Hematopoietic multipotent progenitor cell (in vitro differentiated cells): ENCODE measurements around the gene GARS1. TPM values are rescaled to one million over a fixed set of nuclear protein-coding genes. Genes with fewer than 3 reads are reported as not detected.
"Not testable (repeated sequence)": the region's sequence is repeated elsewhere in the genome, so short reads cannot be mapped to it uniquely, and the experiment has no call there.

Experiments
- DNase-seq, 3 donors: peaks; one replicate each; pipeline ENCODE4 v3.0.0-alpha.2; 2011 to 2015; ENCODE audit warnings: low read depth in 2 of 3, low spot score in 2 of 3
- total RNA-seq: library from RNA; depleted of rRNA; stranded (reverse); fragments of >200 nt; gene quantifications from one replicate; pipeline ENCODE4 v1.2.3, GENCODE V29; 2012

Gene GARS1
- total RNA-seq, 1 donor, result 49.5 TPM

DNA sequence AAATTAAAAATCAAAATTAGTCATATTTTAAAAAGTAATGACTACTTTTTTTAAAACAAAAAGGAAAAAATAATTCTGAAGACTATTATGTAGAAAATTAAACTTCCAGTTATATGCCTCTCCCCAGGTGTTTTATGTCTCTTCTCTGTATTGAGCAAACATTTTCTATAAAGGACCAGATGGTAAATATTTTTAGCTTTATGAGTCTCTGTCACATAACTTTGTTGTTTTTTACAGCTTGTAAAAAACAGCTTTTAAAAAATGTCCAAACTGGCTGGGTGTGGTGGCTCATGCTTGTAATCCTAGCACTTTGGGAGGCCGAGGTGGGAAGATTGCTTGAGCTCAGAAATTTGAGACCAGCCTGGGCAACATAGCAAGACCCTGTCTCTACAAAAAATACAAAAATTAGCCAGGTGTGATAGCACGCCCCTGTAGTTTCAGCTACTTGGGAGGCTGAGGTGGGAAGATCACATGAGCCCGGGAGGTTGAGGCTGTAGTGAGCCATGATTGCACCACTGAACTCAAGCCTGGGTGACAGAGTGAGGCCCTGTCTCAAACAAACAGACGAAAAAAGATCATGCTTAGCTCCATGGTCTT, 23.5 kb downstream of the GARS1 start:
- DNase-seq, result no peak

DNA sequence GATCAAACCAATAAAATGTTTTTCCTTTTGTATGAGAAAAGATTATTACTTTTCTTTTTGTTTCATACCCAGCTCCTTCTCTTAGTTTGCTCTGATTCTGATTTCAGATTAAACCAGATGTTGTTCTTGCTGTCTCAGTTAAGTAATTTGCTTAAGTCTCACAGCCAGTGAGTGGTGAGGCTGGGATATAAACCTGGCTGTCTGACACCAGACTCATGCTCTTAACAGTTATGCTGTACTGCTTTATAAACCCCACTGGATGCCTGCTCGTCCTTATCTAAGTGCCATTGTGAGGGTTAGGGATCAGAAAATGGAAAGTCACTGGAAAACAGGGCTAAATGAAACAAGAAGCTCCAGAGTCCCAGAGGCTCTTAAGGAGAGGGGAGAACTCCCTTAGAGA, 24.3 kb downstream of the GARS1 start:
- no peak for DNase-seq

DNA sequence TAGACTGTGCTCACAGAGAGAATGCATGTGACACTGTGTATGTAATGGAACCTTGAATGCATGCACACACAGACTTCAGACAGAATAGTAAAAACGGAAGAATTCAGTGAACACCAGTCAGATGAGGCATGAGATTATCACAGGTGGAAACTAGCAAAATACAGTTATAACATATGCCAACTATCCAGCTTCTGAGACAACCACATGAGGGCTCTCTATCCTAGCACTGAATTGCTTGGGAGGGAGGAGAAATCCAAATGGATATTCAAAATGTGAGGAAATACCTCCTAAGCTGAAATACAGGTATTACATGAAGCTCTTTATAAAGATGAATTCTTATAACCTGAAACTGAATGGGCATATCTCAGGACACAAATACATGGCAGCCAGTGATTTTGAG, 30.6 kb downstream of the GARS1 start:
- no peak for DNase-seq

DNA sequence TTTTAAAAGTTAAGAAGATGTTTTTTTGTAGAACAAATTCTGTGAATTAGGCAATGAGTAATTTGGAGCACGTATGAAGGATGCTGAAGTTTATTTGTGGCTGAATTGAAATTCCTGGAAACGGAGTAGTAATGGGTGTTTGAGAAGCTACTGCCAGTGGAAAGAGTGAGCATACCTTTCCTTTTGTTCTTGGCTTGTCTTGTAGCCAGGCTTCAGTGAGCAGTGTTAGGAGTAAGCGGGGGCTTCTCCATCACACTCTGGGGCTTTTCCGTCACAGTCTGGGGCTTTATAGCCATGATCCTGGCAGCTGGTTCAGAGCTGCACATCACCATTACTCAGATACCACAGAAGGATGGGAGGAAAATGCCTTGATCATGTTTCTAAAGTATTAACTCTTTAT, 32.3 kb downstream of the GARS1 start:
- no peak for DNase-seq

DNA sequence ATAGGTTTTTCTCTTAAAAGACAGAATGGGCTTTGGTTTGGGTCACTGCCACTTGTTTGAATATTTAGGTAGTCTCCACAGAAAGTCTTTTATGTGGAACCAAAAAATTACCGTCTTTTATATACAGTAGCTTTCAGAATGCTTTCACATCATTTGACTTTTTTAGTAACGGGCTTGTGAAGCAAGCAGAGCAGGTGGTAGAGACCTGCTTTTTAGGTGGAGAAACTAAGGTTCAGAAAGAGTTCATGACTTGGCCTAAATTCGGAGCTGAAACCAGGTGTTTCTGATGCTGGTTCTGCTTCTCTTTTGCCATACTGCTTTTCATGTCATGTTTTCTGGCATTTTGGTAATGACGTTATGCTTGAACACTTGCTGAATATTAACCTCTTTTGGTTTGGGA, 36.3 kb downstream of the GARS1 start:
- DNase-seq, result no peak

DNA sequence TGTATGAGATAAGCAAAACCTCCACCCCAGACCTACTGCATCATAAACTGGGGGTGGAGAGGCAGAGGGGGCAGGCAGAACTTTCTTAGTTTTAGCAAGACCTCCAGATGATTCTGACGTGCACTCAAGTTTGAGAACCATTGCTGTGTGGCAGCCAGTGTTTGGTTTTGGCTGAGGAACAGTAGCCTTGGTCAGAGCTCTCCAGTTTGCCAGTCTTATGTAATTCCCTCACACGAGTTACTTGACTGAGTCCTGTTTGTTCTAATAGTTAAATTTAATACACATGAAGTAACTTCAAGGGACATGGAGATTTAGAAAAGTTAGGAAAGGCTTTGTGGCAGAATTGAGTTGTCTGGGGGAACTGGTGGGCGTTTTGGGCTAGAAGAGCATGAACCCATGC, 38.5 kb downstream of the GARS1 start:
- DNase-seq, result no peak

DNA sequence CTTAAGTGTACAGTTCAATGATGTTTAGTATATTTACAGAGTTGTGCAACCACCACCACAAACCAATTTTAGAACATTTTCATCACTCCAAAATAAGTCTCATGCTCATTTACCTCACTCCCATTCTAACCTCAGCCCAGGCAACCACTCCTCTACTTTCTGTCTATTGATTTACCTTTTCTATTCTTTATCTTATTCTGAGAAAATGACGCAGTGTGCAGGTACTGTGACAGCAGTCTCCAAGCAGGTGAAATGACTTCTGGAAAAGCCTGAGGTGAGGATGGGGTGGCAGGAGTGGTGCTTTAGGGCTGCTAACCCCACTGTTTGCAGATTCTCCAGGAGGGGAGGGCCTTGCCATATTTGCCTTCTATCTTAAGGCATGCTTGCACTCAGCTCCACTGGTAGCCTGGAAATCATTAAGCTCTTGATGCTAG, 39.5 kb downstream of the GARS1 start:
- DNase-seq, result no peak

DNA sequence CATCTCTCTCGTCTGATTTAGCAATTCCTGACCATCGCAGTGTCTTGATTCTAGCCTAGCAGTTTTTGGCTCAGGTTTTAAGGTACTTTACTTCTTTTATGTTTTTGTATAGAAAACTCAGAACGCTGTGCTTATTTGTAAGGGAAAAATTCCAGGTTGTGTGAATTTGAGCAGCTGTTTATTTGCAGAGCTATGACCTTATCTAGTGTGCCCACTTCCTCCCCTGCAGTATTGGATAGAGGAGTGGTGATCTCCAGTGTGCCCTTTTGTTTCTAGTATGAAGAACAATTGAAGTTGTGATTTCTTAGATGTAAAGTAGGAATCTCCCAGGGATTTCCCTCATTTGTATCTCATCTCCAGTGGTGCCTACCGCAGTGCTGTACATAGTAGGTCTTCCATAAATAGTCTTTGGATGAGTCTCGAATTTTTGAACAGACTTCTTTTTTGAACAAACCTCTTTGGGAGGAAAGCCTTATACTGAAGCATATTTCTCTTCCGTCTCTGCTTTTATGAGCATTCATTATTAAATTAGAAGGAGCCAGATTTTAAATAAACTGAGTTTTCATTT, 40.0 kb downstream of the GARS1 start:
- no peak for DNase-seq

DNA sequence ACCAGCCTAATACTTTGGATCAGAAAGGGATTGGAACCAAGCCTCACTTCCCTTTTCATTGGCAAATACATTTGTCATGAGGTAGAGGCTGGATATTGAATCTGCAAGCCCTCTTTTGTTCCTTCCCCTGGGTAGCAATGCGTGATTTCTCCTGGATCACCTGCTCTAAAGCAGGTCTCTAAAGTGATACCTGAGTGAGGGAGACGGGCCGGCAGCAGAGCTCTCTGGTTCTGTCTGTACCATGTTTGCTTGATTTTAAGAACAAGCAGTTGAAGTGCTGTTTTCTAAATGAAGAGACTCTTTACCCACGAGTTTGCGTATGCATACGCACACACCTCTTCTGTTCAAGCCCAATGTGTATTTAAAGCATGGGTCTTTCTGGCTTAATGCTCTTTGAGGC, 41.1 kb downstream of the GARS1 start:
- no peak for DNase-seq

DNA sequence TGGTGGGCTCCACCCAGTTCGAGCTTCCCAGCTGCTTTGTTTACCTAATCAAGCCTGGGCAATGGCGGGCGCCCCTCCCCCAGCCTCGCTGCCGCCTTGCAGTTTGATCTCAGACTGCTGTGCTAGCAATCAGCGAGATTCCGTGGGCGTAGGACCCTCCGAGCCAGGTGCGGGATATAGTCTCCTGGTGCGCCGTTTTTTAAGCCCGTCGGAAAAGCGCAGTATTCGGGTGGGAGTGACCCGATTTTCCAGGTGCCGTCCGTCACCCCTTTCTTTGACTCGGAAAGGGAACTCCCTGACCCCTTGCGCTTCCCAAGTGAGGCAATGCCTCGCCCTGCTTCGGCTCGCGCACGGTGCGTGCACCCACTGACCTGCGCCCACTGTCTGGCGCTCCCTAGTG, 47.6 kb downstream of the GARS1 start:
- DNase-seq, result not testable (repeated sequence)

DNA sequence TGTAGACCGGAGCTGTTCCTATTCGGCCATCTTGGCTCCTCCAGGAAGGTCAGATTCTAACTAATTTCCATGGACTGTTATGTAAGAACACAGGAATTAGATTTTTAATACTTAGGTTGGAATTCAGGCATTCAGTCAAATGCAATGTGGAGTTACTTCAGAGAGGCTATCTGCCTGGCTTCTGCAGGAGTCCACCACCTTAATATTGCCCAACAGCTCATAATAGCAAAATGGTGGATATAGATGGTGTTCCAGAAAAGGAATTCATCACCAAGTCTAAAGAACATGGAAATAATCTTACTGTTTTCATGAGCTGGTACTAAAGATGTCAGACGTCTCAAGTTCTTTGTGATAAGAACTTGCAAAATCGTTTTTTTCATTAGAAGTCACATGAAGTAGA, 48.1 kb downstream of the GARS1 start:
- DNase-seq, result no peak

DNA sequence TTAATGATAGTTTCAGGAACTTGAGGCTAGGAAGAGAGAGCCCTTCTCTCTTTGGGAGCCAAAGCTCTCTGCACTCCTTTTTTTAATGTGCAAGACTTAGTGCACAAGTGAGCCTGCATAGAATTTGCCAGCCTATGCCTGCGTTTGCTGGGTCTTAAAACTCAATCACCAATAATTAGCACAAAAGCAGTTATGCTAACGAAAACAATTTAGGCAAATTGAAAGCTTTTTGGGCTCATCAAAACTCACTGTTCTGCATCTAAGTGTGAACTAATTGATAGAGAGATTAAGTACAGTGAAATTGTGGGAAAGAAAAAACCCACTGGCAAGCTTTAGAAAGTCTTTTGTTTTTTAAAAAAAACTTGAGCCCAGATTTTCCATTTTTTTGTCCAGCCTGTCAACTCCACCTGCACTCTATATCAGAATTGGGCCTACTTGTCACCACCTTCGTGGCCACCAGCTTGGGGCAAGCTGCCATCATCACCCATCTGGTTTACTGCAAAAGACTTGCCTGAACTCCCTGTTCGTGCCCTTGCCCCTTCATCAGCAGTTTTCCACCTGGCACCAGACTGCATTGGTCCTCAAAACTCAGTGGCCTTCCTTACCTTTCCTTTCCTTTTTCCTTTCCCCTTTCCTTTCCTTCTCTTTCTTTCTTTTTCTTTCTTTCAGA, 49.7 kb downstream of the GARS1 start:
- DNase-seq, result no peak

DNA sequence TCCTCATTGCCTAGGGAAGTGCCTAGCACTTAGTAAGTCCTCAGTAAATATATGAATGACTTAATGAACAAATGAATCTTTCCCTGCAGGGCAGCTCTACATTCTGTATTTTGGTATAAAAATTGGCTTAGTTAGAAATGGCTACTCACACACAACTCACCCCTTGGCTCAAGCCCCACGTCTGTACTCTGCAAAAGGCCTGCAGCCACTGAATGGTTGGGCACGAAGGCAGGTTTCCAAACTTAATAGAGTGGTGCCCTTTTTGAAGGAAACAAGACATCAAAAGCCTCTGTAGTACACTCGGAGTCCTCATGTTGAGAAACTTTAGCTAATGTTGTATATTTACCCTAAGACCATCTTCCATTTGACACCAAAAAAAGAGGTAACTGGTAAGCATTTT, 51.0 kb downstream of the GARS1 start:
- no peak for DNase-seq

DNA sequence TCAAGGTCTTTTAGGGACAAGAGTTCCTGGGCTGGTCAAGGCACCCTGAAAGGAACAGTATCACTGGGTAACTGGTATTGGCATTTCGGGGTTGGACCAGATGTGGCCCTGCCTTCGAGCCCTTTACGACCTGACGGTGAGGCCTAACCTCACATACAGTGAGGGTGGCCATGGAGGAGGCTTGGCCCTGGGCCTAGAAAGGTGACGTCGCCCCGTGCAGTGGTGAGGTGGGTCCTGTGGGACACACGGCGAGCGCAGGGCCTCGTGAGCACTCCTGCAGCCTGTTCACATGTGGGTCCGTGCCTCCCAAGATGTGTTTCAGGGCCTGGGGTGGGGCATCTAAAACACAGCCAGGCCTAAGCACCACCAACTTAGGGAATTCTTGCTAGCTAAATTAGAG, 51.5 kb downstream of the GARS1 start:
- no peak for DNase-seq

DNA sequence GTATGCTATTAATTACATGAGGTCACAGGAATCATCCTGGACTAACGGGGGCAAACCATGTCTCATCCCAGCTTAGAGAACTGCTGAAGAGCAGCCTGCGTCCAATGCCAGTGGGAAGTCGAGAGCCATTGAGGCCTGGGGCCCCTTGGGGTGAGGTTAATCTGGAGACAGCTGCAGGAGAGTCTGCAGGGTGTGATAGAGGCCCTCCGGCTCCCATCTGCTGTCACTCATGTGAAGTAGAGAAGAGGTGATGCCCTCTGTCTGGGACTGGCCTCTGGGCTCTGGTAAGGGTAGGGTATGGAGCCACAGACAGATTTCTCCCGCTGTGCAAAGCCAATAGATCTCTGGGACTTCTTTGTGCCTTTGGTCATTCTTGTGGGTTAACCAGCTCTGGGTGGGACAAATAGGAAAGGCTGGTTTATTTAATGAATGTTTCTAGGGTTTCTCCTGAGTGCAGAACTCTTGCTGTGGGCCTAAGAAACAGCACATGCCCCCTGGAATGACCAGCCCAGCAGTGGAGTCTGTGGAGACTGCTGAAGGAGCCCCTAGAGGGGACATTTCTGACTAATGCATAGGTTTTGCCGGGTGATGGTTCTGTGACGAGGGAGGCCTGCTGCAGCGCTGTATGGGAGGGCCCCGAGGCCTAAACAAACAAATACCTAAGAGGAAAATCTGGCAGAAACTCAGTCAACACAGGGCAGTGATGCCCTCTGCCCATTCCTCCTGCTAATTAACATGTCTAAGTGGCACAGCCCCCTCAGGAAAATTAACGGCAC, 53.1 kb downstream of the GARS1 start:
- no peak for DNase-seq

DNA sequence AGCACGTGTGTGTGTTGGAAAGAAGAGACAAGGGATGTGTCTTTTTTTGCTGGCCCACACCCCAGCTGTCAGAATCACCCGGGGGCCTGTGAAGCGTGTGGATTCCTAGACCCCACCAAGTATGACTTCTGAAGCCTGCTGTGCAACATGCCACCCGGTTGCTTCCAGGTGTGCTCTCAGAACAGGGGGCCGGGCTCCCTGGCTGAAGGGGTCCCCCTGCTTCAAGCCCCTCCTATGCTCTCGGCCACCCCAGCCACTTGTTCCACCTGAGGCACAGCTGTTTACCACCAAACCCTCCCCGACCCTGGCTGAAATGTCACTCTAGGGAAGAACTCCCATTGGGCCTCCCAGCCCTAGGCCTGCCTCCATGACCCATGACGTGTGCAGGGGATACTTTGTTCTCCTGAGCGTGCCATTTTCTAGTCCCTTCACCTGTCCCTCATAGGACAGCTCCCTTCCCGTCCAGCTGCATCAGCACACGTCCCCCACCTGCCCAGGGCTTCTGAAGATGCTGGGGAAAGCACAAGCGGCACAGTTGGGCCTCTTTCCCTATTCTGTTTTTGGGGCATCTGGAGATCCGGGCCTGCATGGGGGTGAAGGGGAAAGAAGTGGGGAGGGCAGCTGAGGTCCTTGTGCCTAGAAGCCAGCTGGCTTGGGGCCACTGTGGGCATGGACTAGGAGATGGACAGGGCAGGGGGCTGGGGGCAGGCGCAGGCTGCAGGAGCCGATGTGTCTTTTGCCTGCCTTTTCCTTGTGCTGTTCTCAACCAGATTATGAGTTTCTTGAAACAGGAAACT, 54.3 kb downstream of the GARS1 start:
- no peak for DNase-seq

DNA sequence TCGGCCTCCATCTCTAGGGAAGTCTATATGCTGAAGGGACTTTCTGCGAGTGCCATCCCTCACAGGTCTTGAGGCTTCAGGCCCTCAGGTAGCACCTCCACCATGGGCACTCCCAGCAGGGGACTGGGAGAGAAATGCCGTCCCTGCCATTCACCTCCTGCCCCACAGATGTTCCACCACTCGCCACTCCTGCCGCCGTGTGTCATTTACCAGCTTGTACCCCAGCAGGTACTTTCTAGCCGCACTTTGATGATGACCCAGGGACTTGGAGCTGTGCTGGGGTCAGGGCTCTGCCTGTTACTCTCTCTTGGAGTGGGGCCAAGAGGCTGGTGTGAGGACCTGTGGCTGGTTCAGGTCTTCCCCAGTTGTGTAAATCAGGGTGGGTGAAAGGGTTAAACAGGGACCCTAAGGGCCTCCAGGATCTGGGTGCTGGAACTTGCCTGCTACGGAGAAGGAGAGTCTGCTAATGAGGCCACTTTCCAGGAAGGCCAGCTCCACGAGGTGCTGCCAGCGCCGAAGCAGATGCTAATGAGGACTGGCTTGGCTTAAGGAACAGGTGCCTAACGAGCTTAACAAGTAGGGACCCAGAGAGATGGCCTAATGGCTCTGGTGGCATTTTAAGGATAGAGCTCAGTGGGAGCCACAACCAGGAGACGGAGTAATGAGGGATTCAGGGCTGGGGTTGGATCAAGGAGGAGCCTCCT, 55.2 kb downstream of the GARS1 start:
- no peak for DNase-seq

DNA sequence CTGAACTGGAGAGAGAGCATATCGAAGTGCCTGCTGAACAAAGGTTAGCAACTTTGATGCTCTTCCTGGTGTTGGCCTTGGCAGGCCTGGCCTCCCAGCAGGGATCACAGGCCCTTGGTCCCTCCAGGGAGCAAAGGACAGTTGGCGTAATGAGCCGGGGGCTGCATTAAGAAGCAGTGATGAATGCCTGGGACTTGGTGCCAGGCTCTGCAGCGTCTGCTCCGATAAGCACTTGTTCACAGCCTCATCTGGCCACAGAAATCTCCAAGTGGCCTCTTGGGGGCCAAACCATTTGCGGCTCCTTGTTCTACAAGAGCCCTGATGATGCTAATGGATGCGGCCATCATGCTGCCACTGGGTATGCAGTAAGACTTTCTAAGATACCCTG, 55.7 kb downstream of the GARS1 start:
- DNase-seq, result no peak

DNA sequence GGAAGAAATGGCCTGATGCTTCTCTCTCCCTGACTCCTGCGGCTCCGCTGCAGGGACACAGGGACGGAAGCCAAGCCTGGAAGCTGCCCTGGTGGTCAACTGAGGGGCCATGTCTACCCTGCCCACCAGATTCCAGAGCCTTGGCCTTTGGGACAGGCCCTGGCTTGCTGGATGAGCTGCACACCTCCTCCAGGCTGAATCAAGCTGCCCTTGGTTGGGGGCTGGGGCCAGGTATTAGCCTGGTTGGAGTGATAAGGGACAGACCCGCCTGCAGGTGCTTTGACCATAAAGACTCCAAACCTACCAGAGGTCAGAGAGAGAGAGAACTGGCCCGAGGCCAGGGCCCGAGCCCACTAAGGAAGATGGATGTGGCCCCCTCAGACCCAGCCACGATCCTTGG, 57.5 kb downstream of the GARS1 start:
- DNase-seq, result no peak
